ENCODE measurements around the gene FADS2. TPM values are rescaled to one million over a fixed set of nuclear protein-coding genes. Genes with fewer than 3 reads are reported as not detected.
A peak's percentile ranks its signal among the peaks of the same experiment; 100 is the strongest.

The FADS2 gene
- total RNA-seq, 2 donors from 2014 or later: 5.1 to 10.2 TPM

DNA sequence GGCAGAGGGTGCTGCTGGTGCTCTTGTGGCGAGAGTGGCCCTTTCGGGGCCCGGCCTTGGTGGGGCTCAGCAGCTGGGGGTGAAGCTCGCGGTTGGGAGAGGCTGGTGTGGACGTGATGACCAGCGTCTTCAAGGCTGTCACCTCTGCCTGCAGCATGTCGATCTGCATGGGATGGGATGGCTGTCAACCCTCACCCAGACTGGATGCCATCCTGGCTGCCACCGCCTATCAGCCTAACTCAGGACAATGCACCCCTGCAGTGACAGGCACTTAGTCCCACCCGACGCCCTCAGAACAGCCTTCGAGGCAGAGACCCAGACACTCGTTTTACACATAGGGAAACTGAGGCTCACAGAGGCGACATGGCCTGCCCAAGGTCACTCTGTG, 78.4 kb downstream of the FADS2 start:
- H3K9me3 ChIP-seq: no peaks in the 10 kb centered on the region
- H3K4me3 ChIP-seq: no peak overlapping the region
- no peak for DNase-seq (ENCODE audit: low spot score)
- TF ChIP-seq, protein P1, sequence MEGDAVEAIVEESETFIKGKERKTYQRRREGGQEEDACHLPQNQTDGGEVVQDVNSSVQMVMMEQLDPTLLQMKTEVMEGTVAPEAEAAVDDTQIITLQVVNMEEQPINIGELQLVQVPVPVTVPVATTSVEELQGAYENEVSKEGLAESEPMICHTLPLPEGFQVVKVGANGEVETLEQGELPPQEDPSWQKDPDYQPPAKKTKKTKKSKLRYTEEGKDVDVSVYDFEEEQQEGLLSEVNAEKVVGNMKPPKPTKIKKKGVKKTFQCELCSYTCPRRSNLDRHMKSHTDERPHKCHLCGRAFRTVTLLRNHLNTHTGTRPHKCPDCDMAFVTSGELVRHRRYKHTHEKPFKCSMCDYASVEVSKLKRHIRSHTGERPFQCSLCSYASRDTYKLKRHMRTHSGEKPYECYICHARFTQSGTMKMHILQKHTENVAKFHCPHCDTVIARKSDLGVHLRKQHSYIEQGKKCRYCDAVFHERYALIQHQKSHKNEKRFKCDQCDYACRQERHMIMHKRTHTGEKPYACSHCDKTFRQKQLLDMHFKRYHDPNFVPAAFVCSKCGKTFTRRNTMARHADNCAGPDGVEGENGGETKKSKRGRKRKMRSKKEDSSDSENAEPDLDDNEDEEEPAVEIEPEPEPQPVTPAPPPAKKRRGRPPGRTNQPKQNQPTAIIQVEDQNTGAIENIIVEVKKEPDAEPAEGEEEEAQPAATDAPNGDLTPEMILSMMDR (IDR thresholded peaks at IDR 0.05): no peak
- peaks cover 0 to 34% of the 10 kb centered on the region in 2 donors for H3K4me1 ChIP-seq
- no peaks in the 10 kb centered on the region for H3K27me3 ChIP-seq
- H3K27ac ChIP-seq: no peak overlapping the region
- H3K36me3 ChIP-seq: peaks cover 34% of the 10 kb centered on the region

DNA sequence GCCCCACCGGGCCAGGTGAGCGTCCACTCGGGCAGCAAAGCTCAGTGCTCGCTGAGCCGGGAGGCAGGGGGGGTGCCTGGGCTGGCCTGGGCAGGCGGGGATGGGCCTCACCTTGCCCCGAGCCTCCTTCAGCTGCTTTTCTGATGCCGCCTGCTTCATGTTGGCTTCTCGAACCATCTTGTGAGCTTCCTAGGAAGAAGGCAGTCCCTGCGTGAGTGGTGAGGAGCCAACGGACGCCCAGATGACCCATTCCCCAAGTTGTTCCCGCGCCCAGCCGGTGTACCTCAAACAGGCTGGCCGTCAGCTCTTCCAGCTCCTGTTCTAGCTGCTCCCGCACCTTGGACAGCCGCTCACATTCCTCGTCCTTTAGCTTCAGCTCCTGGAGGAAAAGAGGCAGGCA, 79.2 kb downstream of the FADS2 start:
- no peak for DNase-seq (ENCODE audit: low spot score)
- Histone ChIP-seq H3K27me3 (no peaks in the 10 kb centered on the region), H3K4me3 (no peak overlapping the region), H3K36me3 (peaks cover 34% of the 10 kb centered on the region), H3K9me3 (no peaks in the 10 kb centered on the region), H3K4me1 (peaks cover 0 to 42% of the 10 kb centered on the region in 2 donors), H3K27ac (no peak overlapping the region)
- TF ChIP-seq, protein P1 (IDR thresholded peaks at IDR 0.05): no peak

DNA sequence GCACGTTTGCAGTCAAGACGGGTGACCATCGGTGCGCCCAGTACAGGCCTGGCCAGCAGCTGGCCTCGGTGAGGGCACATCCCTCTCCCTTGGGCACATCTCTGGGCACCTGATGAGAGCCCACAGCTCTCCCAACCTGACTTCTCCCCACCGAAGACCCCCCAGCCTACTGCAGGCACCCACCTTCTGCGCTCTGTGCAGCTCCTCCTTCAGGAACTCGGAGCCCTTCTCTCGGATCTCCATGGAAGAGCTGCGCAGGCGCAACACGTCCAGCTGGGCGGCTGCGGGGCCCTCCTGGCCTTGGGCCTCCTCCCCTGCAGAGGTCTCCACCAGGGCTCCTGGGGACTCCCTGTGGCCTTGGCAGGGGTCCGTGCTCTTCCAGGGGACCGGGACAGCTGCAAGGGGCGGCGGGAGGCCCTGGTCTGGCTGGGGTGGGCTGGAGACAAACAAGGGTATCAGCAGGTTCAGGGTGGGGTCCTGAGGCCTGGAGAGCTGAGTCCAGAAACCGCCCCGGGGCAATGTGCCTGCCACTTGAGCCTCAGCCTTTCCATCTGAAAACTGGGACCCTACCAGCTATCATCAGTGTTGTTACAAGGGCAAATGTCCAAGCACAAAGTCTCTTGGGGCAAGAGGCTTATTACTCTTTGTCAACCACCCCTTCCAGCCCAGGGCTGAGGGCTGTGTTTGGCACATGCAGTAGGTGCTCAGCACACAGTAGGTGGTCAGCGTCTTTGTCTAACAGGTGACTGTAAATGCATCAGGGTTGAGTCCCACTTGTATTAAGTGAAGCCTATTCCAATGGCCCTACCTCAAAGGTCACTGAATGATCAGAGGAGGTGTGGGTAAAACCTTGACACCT, 80.0 kb downstream of the FADS2 start:
- TF ChIP-seq, protein P1 (IDR thresholded peaks at IDR 0.05): no peak
- Histone ChIP-seq H3K4me3 (no peak overlapping the region), H3K36me3 (peaks cover 34% of the 10 kb centered on the region), H3K27ac (no peak overlapping the region), H3K9me3 (no peaks in the 10 kb centered on the region), H3K27me3 (no peaks in the 10 kb centered on the region), H3K4me1 (peaks cover 0 to 43% of the 10 kb centered on the region in 2 donors)
- no peak for DNase-seq (ENCODE audit: low spot score)

DNA sequence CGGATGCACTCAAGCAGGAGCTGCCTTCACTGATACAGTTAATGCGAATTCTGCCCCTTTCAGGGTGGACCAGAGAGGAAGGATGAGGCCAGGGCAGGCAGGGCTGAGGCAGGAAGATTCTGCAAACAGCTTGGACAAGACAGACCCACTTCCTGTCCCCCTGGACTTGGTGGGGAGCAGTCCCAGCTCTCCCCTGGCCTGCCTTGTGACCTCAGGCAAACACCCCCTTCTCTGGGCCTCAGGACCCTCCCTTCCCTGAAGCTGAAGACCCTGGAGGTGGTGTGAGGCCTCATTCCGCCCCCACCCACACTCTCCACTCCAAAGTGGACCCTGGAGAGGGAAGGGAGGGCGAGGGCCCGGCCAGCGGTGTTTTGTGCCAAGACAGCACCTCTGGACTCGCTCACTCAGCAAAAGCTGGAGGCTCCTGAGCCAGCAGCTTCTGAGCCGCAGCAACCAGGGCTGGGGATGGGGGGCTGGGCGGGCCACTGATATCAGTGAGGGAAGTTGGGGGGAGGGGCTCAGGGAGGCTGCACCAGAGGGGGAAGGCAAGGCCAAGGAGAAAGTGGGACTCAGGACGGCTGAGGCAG, 80.7 kb downstream of the FADS2 start:
- peaks cover 0 to 43% of the 10 kb centered on the region in 2 donors for H3K4me1 ChIP-seq
- no peak overlapping the region for H3K4me3 ChIP-seq
- H3K9me3 ChIP-seq: no peaks in the 10 kb centered on the region
- no peaks in the 10 kb centered on the region for H3K27me3 ChIP-seq
- peaks cover 34% of the 10 kb centered on the region for H3K36me3 ChIP-seq
- peak overlapping the region; percentile 8 to 27 for H3K27ac ChIP-seq
- no peak for DNase-seq (ENCODE audit: low spot score)
- TF ChIP-seq, protein P1 (IDR thresholded peaks at IDR 0.05): no peak

DNA sequence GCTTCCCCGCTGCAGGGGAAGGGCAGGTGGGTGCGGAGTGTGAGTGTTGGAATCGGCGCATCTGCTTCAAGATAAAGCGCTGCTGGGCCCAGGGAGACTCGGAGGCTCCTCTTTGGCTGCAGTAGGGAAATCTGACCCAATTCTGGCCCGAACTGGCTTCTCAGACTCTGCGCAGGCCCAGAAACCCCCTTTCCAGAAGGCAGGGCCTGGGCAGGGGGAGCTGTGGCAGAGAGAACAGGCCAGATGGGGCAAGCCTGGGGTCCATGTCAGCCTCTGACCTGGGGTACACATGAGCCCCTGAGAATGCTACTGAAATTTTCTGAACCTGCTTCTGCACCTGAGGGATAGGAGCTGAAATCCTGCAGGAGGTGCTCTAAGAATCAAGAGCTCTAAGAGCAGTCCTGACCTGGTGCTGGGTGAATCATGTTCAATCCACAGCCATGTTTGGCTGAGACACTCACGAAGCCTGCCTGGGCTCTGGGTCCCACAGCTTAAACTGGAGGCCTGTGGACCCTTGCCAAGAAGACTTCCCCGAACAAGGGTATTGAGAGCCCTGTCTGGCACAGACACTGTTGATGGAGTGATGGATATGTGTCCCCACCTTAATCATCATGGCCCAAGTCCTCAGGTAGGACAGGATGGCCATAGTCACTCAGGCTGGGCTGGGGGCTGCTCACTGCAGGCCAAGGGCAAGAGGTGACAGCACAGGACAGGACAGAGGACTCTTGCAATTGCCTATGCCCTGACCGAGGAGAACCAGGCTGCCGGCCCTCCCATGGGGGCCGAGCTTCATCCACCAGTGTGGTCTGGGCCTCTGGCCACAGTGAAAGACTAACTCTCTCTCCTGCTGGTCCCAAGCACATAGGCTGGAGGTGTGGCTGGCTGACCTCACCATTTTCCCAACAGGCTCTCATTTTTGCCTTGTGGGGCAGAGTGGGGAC, 82.4 kb downstream of the FADS2 start:
- Histone ChIP-seq H3K4me3 (no peak overlapping the region), H3K36me3 (peaks cover 26% of the 10 kb centered on the region), H3K27ac (peak overlapping the region in 1 of 2 donors; percentile 40), H3K4me1 (peaks cover 0 to 43% of the 10 kb centered on the region in 2 donors), H3K27me3 (no peaks in the 10 kb centered on the region), H3K9me3 (no peaks in the 10 kb centered on the region)
- TF ChIP-seq, protein P1 (IDR thresholded peaks at IDR 0.05): no peak
- no peak for DNase-seq (ENCODE audit: low spot score)

Data from right atrium auricular region (tissue), 2 donors.